ENCODE data around the gene DDIT4.

- no peak for TF ChIP-seq YY1 (IDR thresholded peaks at IDR 0.05; ENCODE audit: insufficient read depth, insufficient read length)
- no peak for TF ChIP-seq SUZ12 (IDR thresholded peaks at IDR 0.05; ENCODE audit: extremely low read depth, insufficient read depth, insufficient read length)
- no peak for TF ChIP-seq ZNF274 (IDR thresholded peaks at IDR 0.05; ENCODE audit: low read depth, low read length)
These were observed at the start of gene DDIT4 for GRCh38 chr10:72273410-72274212.

Data from NT2/D1 (cell line).